Lower leg skin (tissue), 4 donors: ENCODE measurements around the gene TDRD1. TPM values are rescaled to one million over a fixed set of nuclear protein-coding genes. Genes with fewer than 3 reads are reported as not detected.

Source experiments
- DNase-seq, 2 donors: peaks; one replicate each; pipeline ENCODE4 v3.0.0-alpha.2; 2019; ENCODE audit warnings: low spot score in 2 of 2
- H3K4me3 ChIP-seq: fragments of 200-600 bp; sonication (generic); 2 replicates; pipeline ENCODE4 v1.5.1; 2017; ENCODE audit warnings: mild to moderate bottlenecking, low read depth; ENCODE audit not compliant: poor library complexity, severe bottlenecking
- POLR2A ChIP-seq, 2 donors: fragments of 450-650 bp; IDR thresholded peaks; one replicate each; pipeline ENCODE4 v1.6.1; 2016 to 2017; ENCODE audit warnings: antibody characterized with exemption in 2 of 2, mild to moderate bottlenecking in 1 of 2, moderate library complexity in 1 of 2
- WGBS, 2 donors: methylation state at CpG; one replicate each; pipeline ENCODE4 v1.1.5; 2018; 5-methylcytosine and 5-hydroxymethylcytosine counted together
- intact Hi-C: fragments of 100-400 bp; cut with DNase I; formaldehyde crosslinking; loops from one replicate; pipeline ENCODE4 v1.15.0; 2023; ENCODE audit warnings: low total_unique reads
- total RNA-seq, 4 donors: library from RNA; depleted of rRNA; stranded (reverse); fragments of >200 nt; gene quantifications; one replicate each; pipeline ENCODE4 v1.1.0, GENCODE V29; 2016
- TF ChIP-seq, protein P1 (sequence below), 3 donors: fragments of 450-650 bp; IDR thresholded peaks; one replicate each; pipeline ENCODE4 v1.5.1; 2016; ENCODE audit warnings: antibody characterized with exemption in 3 of 3, mild to moderate bottlenecking in 3 of 3, moderate library complexity in 2 of 3

TDRD1 gene
- total RNA-seq, 4 donors from 2014 or later, result 0.10 to 0.34 (median 0.14) TPM

- 43 to 44% methylated on average over 2 of the region's 2 CpGs for WGBS, 2 donors
- TF ChIP-seq, protein P1, sequence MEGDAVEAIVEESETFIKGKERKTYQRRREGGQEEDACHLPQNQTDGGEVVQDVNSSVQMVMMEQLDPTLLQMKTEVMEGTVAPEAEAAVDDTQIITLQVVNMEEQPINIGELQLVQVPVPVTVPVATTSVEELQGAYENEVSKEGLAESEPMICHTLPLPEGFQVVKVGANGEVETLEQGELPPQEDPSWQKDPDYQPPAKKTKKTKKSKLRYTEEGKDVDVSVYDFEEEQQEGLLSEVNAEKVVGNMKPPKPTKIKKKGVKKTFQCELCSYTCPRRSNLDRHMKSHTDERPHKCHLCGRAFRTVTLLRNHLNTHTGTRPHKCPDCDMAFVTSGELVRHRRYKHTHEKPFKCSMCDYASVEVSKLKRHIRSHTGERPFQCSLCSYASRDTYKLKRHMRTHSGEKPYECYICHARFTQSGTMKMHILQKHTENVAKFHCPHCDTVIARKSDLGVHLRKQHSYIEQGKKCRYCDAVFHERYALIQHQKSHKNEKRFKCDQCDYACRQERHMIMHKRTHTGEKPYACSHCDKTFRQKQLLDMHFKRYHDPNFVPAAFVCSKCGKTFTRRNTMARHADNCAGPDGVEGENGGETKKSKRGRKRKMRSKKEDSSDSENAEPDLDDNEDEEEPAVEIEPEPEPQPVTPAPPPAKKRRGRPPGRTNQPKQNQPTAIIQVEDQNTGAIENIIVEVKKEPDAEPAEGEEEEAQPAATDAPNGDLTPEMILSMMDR (IDR thresholded peaks at IDR 0.05), result no peak
- TF ChIP-seq POLR2A (IDR thresholded peaks at IDR 0.05), result no peak
- DNase-seq, result no peak
- no peak overlapping the region for H3K4me3 ChIP-seq
- intact Hi-C loops, result no loop called here
Observed at GRCh38 chr10:114163062-114163461, 16.1 kb upstream of the TDRD1 start.

DNA sequence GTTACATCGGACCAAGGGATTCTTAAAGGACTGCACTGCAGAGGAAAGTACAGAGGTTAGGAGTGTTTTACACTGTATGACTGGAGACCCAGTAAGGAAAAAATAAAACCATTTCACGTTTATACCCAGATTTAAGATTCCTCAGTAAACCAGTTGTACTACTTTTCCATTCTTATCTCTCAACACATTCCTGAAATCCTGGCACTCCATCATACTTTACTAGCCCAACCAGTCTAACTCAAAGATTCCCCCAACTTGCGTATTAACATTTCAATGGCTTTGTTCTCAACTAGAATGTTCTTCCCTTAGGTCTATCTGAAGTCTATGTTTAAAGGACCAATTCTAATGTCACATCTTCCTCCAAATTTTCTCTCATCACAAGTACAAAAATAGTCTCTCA is 13.1 kb upstream of the TDRD1 start:
- DNase-seq, result no peak
- 41 to 45% methylated on average over 3 of the region's 3 CpGs for WGBS, 2 donors
- H3K4me3 ChIP-seq, result no peak overlapping the region
- TF ChIP-seq POLR2A (IDR thresholded peaks at IDR 0.05), result no peak
- TF ChIP-seq, protein P1 (IDR thresholded peaks at IDR 0.05), result no peak
- intact Hi-C loops, result no loop called here

DNA sequence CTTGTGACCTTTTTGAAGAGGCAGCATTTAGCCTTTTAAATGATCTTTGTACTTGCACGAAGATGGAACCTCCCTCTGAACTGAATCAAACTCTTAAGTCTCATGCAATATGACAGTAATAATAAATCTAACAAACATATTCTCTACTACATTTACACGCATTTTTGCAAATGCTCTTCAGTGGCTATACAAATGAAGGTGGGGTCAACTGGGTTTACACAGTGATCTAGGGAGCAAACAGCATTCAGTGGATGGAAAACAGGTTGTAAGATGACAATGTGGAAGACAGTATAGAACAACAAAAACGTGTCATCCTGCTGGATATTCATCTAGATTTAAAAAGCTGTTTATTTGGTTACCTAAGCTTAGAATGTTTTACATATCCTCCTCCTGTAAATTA is 12.7 kb upstream of the TDRD1 start:
- WGBS, 2 donors, result 29 to 30% methylated on average over 3 of the region's 3 CpGs

DNA sequence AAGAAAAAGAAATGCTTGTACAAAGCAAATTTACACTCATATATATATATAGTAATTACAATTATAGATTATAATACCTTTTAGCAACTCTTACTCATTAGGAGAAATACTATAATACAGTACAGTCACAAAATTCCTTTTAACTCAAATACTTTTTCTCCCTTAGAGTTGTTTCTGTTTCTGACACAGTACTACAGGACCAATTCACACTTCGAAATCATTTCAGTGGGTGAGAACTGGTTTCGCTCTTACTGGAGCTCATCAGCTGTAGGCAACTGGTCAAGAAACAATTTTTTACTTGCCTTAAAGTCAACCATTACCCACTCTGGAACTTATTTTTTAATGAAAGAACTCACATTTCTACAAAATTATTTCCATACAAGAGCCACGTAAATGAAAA is 11.2 kb upstream of the TDRD1 start:
- no peak for TF ChIP-seq POLR2A (IDR thresholded peaks at IDR 0.05)
- TF ChIP-seq, protein P1 (IDR thresholded peaks at IDR 0.05), result no peak
- DNase-seq, result no peak
- intact Hi-C loops, result no loop called here
- whole genome bisulfite sequencing, 2 donors, result 90 to 92% methylated on average over 3 of the region's 3 CpGs
- no peak overlapping the region for H3K4me3 ChIP-seq

More for the DNA sequence above, 12.7 kb upstream of the TDRD1 start:
- H3K4me3 ChIP-seq, result no peak overlapping the region
- DNase-seq, result no peak
- TF ChIP-seq POLR2A (IDR thresholded peaks at IDR 0.05), result no peak
- TF ChIP-seq, protein P1 (IDR thresholded peaks at IDR 0.05), result no peak
- intact Hi-C loops, result no loop called here

DNA sequence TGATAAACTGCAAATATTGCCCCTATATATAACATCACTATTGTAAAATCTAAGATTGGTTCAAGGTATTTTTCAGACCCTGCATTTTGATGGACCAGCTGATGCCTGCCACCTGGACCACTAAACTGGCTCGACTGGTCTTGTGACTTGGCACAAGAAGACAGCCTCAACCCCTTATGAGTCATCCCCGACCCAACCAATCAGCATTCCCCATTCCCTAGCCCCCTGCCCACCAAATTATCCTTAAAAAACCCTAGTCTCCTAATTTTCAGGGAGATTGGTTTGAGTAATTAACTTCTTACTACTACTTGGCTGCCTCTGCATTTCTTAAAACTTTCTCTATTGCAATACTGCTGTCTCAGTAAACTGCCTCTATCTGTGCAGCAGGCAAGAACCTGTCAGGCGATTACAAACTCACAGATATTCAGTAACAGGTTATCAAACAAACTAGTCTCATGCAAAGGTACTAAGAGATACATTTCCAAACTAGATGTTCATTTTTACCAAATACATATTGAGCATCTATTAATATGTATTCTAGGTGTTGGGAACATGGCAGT is 10.6 kb upstream of the TDRD1 start:
- TF ChIP-seq, protein P1 (IDR thresholded peaks at IDR 0.05), result no peak
- no peak for TF ChIP-seq POLR2A (IDR thresholded peaks at IDR 0.05)
- WGBS, 2 donors, result 89 to 92% methylated on average over 3 of the region's 3 CpGs
- DNase-seq, result no peak
- intact Hi-C loops, result no loop called here
- no peak overlapping the region for H3K4me3 ChIP-seq

DNA sequence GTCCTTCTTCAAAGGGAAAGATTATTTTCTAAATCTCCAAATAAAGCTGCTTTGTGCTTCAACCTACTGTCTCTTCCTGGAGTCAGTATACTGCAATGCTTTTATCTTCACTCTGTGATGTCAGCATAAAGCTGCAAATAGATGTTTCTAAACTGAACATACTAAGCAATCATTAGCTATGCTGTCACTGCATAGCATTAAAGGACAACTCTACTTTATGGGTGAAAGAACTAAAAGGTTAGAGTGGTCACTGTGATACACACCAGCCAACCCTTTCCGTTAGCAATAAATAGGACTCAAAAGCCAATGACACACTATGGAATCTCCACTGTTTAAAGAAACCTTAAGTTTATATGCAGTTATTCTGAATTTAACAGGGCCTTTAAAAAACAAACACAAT is 6.9 kb upstream of the TDRD1 start:
- 9 to 13% methylated on average over 1 of the region's 1 CpG for WGBS, 2 donors
- intact Hi-C loops, result no loop called here
- DNase-seq, result no peak
- no peak overlapping the region for H3K4me3 ChIP-seq
- TF ChIP-seq POLR2A (IDR thresholded peaks at IDR 0.05), result no peak
- TF ChIP-seq, protein P1 (IDR thresholded peaks at IDR 0.05), result no peak
